HL-60 (cell line): ENCODE results near the gene KIAA0825.

Source experiments
- CTCF ChIP-seq: IDR thresholded peaks from one replicate; pipeline ENCODE4 v1.5.1; 2011; ENCODE audit warnings: low read length, control low read depth, inconsistent platforms; ENCODE audit not compliant: insufficient read depth
- GABPA ChIP-seq: IDR thresholded peaks from 2 replicates; pipeline ENCODE4 v1.6.1; 2012; ENCODE audit warnings: low read depth
- POLR2AphosphoS5 ChIP-seq: IDR thresholded peaks from 2 replicates; pipeline ENCODE4 v1.6.1; 2012; ENCODE audit warnings: low read depth

- TF ChIP-seq POLR2AphosphoS5, result no peak
- TF ChIP-seq CTCF, result no peak
- no peak for TF ChIP-seq GABPA
Measured at GRCh38 chr5:94623011-94623410, 4.6 kb upstream of the KIAA0825 start.
